NOMO-1 treated with DMSO at 0.1 percent for 48 hours (cell line): ENCODE measurements around the gene PREX1.
"Not testable (repeated sequence)": the region's sequence is repeated elsewhere in the genome, so short reads cannot be mapped to it uniquely, and the experiment has no call there.

Experiments
- DNase-seq: peaks from one replicate; lab custom pipeline; 2025; ENCODE audit not compliant: unreplicated experiment; lab: John Stamatoyannopoulos, UW

PREX1 gene

DNA sequence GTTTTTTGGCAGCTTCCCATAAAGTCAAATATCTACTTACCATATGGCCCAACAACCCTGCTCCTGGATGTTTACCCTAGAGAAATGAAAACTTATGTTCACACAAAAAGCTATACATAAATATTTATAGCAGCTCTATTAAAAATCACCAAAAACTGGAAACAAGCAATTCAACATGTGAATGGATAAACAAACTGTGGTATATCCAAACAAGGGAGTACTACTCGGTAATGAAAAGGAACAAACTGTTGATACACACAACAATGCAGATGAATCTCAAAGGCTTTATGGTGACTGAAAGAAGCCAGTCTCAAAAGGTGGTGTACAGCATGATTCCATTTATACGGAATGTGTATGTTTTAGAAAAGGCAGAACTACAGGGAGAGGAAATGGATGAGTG lies 48.4 kb downstream of the PREX1 start:
- no peak for DNase-seq

DNA sequence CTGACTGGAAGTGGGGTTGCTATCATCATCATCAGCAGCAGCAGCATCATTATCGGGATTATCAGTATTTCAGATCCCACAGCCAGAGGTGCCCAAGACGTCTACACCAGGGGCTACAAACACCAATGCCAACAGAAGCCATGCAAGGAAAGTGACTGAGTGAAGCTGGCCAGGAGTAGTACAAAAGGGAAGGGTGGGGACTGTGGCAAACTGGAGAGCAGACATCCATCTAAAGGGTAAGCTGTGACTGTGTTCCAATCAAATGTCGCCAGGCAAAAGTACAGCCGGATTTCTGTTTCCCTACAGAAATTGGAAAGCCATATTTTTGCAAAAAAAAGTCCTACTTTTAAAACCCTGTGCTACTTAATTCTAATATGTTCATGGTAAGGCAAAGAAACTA lies 50.0 kb downstream of the PREX1 start:
- DNase-seq, result no peak

DNA sequence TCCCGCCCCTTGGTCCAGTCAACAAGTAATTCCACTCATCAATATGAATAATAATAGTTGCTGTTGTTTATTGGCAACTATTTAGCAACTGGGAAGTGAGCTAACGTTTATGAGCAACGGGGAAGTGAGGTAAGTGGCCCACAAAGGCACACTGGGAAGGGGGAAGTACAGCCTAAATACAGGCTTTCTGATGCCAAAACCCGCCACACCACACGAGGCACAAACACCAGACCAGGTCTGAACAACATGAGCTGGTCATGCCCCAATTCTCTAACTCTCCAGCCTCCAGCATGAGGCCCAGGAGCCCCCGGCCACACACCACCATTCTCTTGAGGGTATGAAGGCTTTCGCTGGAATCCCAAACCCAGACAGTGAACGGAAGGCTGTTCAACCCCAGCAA lies 50.8 kb downstream of the PREX1 start:
- peak; percentile 63 for DNase-seq

DNA sequence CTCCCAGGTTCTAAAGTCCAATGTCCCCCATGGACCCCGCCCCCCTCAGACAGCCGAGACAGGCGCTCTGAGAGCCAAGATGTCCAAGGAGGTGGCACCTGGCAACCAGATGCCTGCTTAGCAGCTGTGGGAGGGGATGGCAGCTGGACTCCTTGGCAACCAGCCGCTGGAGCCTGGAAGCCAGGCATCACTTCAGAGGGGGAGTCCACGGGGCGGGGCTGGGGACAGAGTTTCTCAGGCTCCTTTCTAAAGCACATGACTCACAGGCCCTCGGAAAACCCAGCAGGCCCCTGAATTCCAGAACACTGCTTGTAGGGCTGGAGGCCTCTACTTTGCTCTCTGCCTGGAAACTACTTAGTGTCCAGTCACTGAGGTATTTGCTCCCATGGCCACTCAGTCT lies 51.5 kb downstream of the PREX1 start:
- DNase-seq, result no peak

DNA sequence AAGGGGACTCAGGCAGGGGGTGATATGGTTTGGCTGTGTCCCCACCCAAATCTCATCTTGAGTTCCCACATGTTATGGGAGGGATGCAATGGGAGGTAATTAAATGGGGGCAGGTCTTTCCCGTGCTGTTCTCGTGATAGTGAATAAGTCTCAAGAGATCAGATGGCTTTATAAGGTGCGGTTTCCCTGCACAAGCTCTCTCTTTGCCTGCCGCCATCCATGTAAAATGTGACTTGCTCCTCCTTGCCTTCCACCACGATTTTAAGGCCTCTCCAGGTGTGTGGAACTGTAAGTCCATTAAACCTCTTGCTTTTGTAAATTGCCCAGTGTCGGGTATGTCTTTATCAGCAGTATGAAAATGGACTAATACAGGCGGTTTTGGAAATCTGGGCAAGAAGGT lies 52.3 kb downstream of the PREX1 start:
- DNase-seq, result not testable (repeated sequence)

DNA sequence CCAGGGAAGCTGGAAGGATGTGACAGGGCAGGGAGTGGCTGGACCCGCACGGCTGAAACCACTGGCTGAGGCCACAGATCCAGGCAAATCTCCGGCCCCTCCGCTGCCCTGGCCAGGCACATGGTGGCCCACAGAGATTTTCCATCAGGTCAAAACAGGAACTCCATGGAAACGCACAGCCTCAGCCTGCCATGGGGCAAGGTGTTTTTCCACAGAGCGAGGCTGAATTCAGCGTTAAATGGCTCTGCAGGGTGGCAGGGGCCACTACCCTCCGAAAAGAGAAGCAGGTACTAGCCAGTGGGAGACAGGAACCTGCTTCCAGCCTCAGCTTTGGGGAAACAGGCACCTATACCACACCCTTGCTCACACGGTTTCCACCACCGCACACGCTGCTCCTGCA lies 53.1 kb downstream of the PREX1 start:
- no peak for DNase-seq

DNA sequence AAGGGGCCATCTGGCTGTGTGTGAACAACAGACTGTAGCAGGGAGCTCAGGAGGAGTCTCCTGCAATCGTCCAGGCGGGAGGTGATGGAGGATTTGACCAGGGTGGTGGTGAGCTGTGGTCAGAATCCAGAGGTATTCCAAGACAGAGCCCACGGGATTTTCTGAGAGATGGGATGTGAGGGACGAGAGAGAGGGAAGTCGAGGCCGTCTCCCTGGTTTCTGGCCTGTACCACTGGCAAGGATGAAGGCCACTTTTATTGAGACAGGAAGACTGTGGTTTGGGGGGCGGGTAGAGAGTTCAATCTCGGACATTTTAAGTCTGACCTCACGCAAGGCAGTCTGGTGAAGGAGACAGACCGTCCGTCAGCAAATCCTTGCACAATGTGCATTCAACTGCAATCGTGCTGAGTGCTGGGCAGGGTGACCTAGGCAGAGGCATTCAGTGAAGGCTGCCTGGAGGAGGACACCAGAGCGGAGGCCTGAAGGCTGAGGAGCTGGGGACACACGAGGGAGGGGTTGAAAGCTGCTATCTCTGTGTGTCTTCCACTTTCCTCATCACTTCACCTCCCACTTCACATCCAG lies 53.9 kb downstream of the PREX1 start:
- peak; percentile 77 for DNase-seq

DNA sequence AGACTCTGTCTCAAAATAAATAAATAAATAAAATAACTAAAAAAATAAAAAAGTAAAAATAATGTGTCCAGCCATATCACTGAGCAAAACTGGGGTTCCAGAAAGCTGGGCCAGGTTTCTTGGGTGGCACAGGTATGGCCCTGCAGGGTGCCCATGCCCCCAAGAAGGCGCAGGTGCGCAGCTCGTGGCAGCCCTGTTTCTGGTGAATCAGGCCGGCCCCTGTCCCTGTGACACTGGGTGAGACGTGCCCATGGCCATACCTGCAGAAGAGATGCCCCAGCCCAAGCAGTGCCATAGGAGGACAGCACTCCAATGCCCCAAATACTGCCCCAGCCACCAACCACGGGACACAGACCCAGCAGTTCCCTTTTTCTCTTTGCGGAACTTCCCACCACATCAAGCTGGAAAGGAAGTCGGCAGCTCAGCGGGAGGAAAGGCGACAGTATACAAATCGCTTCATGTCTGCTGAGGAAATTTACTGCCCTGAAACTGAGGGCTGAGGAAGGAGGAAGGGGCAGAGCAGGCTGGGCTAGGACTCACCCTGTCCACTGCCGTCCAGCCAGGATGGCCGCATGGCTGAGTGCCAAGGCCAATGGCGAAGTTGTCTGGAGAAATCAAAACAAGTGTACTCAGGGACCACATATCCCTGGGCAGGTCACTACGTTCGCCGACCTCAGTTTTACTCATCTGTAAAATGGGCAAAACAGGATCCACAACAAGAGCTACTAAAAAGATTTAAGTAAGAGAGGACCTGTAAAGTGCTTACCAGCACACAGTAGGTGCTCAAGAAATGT lies 55.4 kb downstream of the PREX1 start:
- peak; percentile 93 for DNase-seq

DNA sequence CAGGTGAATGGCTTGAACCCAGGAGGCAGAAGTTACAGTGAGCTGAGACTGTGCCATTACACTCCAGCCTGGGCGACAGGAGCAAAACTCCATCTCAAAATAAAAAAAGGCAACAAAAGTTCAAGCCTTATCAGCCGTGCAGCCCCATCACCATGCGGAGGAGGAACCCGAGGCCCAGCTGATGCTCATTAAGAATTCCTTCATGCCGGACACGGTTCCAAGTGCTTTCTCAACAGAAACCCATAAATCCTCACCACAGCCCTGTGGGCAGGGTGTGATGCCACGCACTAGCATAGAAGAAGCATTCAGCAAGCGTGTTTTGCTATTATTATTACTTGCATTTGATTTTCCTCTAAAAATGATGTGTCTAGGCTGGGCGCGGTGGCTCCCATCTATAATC lies 56.3 kb downstream of the PREX1 start:
- DNase-seq, result peak; percentile 37

DNA sequence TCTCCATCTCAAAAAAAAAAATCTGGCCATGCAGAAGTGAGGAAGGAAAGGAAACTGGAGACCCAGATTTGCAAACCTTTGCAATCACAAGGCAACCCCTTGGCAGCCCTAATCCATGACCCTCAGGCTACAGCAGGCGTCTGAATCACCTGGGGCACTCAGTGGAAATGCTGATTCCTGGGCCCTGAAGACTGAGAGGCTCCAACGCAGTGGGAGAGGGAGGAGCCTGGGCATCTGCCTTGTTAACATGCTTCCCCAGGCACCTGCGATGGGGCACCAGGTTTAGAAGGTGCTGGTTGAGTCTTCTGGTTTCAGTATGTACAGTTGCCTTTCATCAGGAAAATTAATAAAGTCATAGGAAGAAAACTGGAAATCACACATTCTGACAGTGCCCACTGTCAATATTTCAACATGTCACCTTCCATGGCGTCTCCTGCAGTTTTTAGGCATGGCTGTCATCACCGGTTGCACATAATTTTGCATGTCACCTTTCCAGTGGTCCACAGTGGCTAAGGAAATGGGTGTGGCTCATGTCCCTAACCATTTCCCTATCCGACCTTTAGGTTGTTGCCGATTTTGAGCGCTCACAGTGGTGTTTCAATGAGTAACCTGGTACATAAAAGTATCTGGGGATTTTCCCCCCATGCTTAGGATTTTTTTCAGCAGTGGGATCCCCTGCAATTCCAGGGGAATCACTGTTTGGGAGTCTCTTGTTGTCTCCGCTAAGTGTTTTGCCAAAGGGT lies 56.9 kb downstream of the PREX1 start:
- DNase-seq, result no peak

DNA sequence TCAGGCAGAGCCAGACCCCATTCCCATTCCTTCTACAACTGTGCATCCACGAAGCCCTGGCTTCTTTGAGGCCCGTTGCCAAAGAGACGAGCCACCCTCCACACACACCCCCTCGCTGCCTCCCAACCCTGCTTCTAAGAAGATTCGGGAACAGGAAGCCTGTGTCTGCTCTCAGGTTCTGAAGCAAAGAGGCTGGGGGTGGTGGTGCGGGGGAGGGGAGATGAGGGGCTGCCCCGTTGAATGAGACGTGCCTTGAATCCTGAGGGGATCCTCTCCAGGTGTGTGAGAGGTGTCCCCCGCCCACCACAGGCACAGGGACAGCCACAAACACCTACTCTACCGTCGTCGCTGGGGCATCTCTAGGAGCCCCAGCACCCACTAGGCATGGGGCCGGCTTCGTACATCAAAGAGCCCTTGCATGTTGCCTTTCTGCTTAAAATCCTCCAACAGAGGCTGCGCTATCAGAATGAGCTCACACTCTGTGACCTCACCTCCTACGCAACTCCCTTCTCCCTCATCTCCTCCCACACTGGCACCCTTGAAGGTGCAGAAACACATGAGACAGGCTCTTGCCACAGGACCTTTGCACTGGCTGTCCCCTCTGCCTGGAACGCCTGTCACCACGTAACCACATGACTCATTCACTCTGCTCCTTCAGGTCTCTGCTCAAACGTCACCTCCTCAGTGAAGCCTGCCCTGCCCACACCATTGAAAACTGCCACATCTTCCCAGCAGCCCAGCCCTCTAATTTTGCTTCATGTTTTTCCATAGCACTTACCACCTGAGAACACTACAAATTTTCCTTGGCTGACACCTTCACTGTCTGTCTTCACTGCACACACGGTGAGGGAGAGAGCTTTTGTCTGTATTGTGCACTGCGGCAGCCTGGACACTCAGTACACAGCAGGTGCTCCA lies 58.5 kb downstream of the PREX1 start:
- DNase-seq, result peak; percentile 14

DNA sequence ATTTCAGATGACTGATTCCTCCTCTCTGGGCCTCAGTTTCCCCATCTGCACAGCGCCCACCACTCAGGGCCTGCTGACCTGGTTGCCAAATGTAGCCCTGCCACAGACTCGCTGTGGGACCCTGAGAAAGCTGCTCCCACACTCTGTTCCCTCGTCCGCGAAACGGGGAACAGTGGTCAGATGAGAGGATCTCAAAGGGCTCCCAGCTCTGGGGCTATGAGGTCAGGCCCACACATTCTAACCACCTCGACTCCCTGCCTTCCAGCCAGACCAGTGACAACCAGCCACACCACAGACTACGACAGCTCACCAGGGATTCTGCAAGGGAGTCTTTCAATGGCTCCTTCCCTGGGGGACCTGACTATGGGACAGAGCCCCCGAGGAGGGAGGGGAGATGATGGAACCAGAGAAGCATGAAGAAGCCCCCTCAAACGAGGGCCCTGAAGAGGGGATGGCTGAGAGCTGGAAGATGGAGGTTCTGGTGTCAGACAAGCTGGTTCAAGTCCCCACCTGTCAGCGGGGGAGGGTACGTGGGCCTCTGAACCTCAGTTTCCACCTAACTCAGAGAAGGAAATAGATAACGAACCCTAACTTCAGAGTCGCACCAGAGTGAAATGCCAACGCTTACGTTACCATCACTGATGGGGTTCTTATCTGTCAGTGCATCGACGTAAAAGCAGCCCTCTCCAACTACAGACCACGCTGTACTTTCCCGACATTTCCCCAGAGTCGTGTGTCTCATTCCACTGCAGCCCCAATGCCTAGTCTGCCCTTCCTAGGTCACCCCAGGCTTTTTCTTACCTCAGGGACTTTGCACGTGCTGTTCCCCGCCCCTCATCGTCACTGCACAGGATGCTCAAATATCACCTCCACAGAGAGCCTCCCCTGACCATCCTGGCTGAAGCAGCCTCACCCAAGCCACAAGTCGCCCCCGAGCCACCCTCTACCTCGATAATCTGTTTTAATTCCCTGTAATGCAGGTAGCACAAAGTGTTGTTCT lies 60.5 kb downstream of the PREX1 start:
- no peak for DNase-seq

DNA sequence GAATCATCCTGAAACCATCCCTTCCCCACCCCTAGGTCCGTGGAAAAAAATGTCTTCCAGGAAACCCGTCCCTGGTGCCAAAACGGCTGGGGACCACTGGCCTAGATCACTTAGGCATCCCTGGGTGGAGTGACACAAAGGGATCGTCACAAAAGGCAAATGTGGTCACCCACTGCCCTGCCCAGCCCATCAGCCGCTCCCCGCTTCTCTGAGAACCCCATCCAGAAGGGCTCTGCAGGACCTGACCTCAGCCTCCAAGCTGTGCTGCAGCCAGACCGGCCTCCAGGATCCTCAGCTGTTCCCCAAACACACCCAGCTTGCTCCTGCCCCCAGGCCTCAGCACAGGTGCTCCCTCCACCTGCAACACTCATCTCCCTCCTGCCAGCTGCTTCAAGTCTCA lies 61.6 kb downstream of the PREX1 start:
- DNase-seq, result no peak

DNA sequence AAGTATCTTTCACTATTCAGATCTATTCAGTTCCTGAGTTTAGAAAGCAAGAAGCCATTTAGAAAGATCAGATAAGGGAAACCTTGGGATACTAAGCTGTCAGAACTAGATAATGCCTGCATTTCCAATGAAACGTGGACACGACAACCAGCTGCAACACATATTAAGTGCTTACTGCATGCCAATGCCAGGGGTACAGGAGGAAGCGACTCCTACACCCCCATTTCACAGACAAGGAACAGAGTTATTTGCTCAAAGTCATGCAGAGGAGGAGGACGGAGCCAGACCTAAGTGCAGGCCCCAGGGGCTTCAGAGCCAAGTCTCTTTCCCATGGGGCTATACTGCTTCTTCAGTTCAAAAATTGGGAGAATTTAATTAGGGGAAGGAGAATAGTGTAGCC lies 62.4 kb downstream of the PREX1 start:
- no peak for DNase-seq

DNA sequence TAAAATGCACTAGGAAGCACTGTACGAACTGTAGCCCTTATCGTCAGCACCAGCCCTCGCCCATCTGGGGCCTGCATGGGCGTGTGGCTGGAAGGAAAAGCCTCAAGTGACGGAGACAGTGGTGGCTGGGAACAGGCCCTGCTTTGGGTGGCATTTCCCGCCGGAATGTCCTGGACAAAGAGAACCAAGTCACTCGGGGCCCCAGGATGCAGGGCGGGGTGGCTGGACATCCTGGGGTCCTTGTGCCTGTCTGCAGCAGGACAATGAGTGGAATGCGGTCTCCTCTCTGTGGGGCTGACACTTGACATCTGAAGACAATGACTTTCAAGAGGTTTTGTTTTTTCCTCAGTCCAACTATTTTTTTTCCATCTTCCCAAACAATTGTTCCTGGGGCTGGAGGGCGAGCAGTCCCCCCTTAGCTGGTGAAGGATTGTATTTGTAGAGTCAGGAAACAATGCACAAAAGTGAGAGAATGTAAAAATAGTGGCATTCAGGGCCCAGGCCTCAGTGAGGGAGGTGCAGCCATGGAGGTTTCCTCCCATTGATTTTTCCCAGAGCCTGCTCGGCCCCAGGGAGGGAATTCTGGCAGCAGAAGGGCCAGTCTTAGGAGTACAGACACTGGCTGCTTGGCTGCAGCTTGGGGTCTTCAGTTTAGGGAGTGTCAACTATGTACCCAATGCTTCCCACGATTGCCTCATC lies 64.4 kb downstream of the PREX1 start:
- DNase-seq, result no peak

DNA sequence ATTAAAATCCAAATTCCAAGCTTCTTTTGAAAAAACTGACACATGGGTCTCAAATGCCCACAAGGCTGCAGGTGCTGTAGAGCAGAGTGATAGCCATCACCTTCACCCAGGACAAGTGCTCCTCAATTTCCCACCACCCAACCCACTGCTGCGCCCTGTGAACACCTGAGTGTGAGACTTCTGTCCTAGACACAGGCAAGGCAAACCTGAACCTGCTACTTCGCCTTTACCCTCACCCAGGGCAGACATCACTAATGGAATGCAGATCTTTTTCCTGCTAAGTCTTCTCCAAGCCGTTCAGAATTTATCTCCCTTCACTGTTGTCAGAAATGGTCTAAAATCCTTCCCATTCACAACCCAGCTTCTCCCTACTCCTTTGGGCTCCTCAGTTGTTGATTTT lies 65.9 kb downstream of the PREX1 start:
- DNase-seq, result no peak

DNA sequence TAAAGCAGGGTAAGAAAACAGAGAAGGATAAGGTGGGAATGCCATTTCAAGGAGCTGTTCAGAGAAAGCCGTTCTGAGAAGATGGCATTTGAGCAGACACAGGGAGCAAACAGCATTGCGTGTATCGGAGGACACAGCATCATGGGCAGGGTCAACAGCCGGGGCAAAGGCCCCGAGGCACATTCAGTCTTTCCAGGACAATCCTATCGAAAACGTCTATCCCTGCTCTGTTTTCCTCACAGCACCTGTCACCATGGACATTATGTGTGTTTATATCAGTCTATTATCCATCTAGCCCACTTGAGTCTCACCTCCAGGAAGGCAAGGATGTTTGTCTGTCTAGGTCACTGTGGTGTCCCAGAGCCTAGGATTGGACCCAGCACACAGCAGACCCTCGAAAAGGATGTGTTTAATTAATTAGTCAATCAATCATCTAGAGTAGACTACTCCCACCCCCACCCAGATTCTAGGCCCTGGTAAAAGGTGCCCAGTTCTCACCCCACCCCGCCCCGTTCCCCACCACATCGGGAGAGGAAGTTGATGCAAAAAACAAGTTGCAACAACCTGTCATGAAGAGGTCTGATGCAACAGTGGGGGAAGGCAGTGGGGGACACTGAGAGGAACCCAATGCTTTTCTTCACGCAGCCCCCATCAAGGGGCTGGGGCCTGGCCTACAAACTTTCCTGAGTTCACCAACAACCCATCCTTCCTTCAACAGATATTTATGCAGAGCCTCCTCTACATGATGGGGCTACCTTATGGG lies 66.6 kb downstream of the PREX1 start:
- DNase-seq, result peak; percentile 69

DNA sequence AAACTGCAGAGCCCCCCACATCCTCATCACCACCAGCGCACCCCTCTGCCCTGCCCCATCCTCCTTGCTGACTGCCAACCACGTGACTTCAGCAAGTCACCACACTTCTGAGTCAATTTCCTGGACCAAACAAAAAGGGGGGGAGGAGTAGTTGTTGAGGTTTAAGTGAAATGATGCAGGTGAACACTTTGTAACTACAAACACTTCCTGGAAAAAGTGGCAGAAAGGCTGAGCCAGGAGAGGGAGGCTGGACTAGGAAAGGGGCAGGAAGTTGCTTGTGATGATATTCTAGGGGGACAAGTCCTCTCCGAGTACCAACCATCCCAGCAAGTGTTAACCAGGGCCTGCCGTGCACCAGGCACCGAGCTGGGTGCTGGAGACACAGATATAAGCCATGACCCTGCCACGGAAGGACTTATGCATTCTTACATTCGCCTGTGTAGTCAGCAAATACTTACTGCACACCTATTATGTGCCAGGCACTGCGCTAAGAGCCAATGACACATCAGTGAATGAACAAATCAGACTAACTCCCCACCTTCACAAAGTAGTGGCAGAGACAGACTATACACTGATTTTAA lies 67.3 kb downstream of the PREX1 start:
- peak; percentile 72 for DNase-seq
